Astrocyte of the spinal cord (primary cell): Measurements from ENCODE around the gene XDH.
A peak's percentile ranks its signal among the peaks of the same experiment; 100 is the strongest.

ENCODE experiments used
- DNase-seq: peaks from one replicate; pipeline ENCODE4 v3.0.0; 2011; ENCODE audit warnings: low read depth, low spot score
- H3K4me3 ChIP-seq: 2 replicates; pipeline ENCODE4 v1.5.1; 2011; ENCODE audit warnings: low read depth, mild to moderate bottlenecking, low read length, moderate library complexity
- CTCF ChIP-seq: IDR thresholded peaks from 2 replicates; pipeline ENCODE4 v1.5.1; 2012; ENCODE audit warnings: low read depth, mild to moderate bottlenecking, low read length, inconsistent platforms
- in situ Hi-C: cut with HindIII; loops from 2 replicates; pipeline ENCODE4 v1.10.0; 2017; ENCODE audit warnings: low sequenced_read_pairs

Gene XDH

GRCh38 chr2:31414601-31415241, at the start of gene XDH:
Gene XDH (minus strand): TSS chr2:31414742. CDS start chr2:31414666, 76 bp downstream.
- in situ Hi-C loops: no loop called here

GRCh38 chr2:31457651-31458050, 43.1 kb upstream of the XDH start:
- in situ Hi-C loops: no loop called here
- no peak for TF ChIP-seq CTCF
- no peak overlapping the region for H3K4me3 ChIP-seq
- no peak for DNase-seq

More at GRCh38 chr2:31414601-31415241, at the start of gene XDH:
- no peak for DNase-seq
- no peak within 1 kb of the TSS for H3K4me3 ChIP-seq
- TF ChIP-seq CTCF: no peak

GRCh38 chr2:31446848-31447247, 32.3 kb upstream of the XDH start:
- in situ Hi-C loops: no loop called here
- peak; percentile 26 for DNase-seq
- TF ChIP-seq CTCF: no peak
- H3K4me3 ChIP-seq: no peak overlapping the region

GRCh38 chr2:31442376-31442775, 27.8 kb upstream of the XDH start:
- in situ Hi-C loops: no loop called here
- no peak overlapping the region for H3K4me3 ChIP-seq
- TF ChIP-seq CTCF: no peak
- no peak for DNase-seq

GRCh38 chr2:31440764-31441163, 26.2 kb upstream of the XDH start:
- in situ Hi-C loops: no loop called here

GRCh38 chr2:31434911-31435310, 20.4 kb upstream of the XDH start:
- no peak overlapping the region for H3K4me3 ChIP-seq
- in situ Hi-C loops: no loop called here
- TF ChIP-seq CTCF: peak; percentile 37
- DNase-seq: no peak

More at GRCh38 chr2:31440764-31441163, 26.2 kb upstream of the XDH start:
- DNase-seq: peak; percentile 77
- no peak overlapping the region for H3K4me3 ChIP-seq
- no peak for TF ChIP-seq CTCF

GRCh38 chr2:31433541-31433940, 19.0 kb upstream of the XDH start:
- TF ChIP-seq CTCF: no peak
- DNase-seq: no peak
- H3K4me3 ChIP-seq: no peak overlapping the region
- in situ Hi-C loops: no loop called here
